ENCODE data around the gene TSPAN15.

The TSPAN15 gene

GRCh38 chr10:69451209-69451783 lies at the start of gene TSPAN15:
Gene TSPAN15, plus strand, starts transcription at chr10:69451465. Its CDS starts 130 bp downstream, at chr10:69451595.
- FAIRE-seq (no peak), DNase-seq (ENCODE audit: insufficient read length, low spot score) (no peak)
- no peak for TF ChIP-seq CTCF (IDR thresholded peaks at IDR 0.05; ENCODE audit: insufficient read depth, missing control alignments)

- no peak for TF ChIP-seq CTCF (IDR thresholded peaks at IDR 0.05; ENCODE audit: insufficient read depth, missing control alignments)
- no peak for DNase-seq (ENCODE audit: insufficient read length, low spot score)
- no peak for FAIRE-seq
Measured at GRCh38 chr10:69402386-69402785, 48.9 kb upstream of the TSPAN15 start.

GRCh38 chr10:69403066-69403465 lies 48.2 kb upstream of the TSPAN15 start:
- no peak for TF ChIP-seq CTCF (IDR thresholded peaks at IDR 0.05; ENCODE audit: insufficient read depth, missing control alignments)
- FAIRE-seq (no peak), DNase-seq (ENCODE audit: insufficient read length, low spot score) (no peak)

GRCh38 chr10:69403519-69403918 lies 47.7 kb upstream of the TSPAN15 start:
- TF ChIP-seq CTCF (IDR thresholded peaks at IDR 0.05; ENCODE audit: insufficient read depth, missing control alignments) = no peak
- no peak for FAIRE-seq
- DNase-seq (ENCODE audit: insufficient read length, low spot score) = no peak

GRCh38 chr10:69404786-69405185 lies 46.5 kb upstream of the TSPAN15 start:
- FAIRE-seq (no peak), DNase-seq (ENCODE audit: insufficient read length, low spot score) (no peak)
- TF ChIP-seq CTCF (IDR thresholded peaks at IDR 0.05; ENCODE audit: insufficient read depth, missing control alignments) = no peak

GRCh38 chr10:69405221-69405620 lies 46.0 kb upstream of the TSPAN15 start:
- no peak for TF ChIP-seq CTCF (IDR thresholded peaks at IDR 0.05; ENCODE audit: insufficient read depth, missing control alignments)
- DNase-seq (ENCODE audit: insufficient read length, low spot score) (no peak), FAIRE-seq (no peak)

- TF ChIP-seq CTCF (IDR thresholded peaks at IDR 0.05; ENCODE audit: insufficient read depth, missing control alignments) = no peak
- no peak for DNase-seq (ENCODE audit: insufficient read length, low spot score)
- FAIRE-seq = no peak
Measured at GRCh38 chr10:69406302-69406811, 44.9 kb upstream of the TSPAN15 start.

Measured in D721Med (cell line).